ENCODE data around the gene ST3GAL5. TPM values are rescaled to one million over a fixed set of nuclear protein-coding genes. Genes with fewer than 3 reads are reported as not detected.
"Not testable (repeated sequence)": the region's sequence is repeated elsewhere in the genome, so short reads cannot be mapped to it uniquely, and the experiment has no call there.

ST3GAL5 gene
- total RNA-seq, 2 donors from 2014 or later = 24.7 to 38.6 TPM

- no peak for TF ChIP-seq POLR2A (IDR thresholded peaks at IDR 0.05)
- TF ChIP-seq POLR2AphosphoS5 (IDR thresholded peaks at IDR 0.05) = no peak
- TF ChIP-seq, protein P1, sequence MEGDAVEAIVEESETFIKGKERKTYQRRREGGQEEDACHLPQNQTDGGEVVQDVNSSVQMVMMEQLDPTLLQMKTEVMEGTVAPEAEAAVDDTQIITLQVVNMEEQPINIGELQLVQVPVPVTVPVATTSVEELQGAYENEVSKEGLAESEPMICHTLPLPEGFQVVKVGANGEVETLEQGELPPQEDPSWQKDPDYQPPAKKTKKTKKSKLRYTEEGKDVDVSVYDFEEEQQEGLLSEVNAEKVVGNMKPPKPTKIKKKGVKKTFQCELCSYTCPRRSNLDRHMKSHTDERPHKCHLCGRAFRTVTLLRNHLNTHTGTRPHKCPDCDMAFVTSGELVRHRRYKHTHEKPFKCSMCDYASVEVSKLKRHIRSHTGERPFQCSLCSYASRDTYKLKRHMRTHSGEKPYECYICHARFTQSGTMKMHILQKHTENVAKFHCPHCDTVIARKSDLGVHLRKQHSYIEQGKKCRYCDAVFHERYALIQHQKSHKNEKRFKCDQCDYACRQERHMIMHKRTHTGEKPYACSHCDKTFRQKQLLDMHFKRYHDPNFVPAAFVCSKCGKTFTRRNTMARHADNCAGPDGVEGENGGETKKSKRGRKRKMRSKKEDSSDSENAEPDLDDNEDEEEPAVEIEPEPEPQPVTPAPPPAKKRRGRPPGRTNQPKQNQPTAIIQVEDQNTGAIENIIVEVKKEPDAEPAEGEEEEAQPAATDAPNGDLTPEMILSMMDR (IDR thresholded peaks at IDR 0.05) = no peak
- intact Hi-C loops (cut with DNase I) = no loop called here
- no peaks in the 10 kb centered on the region for H3K27me3 ChIP-seq (replicated peaks; ENCODE audit: insufficient read depth)
- no peak for DNase-seq (ENCODE audit: low spot score)
- H3K27ac ChIP-seq = no peak overlapping the region
- no peak overlapping the region for H3K4me3 ChIP-seq
- no peaks in the 10 kb centered on the region for H3K36me3 ChIP-seq
- WGBS = 62% methylated on average over 1 of the region's 1 CpG
- no peaks in the 10 kb centered on the region for H3K9me3 ChIP-seq
- H3K4me1 ChIP-seq (replicated peaks) = no peaks in the 10 kb centered on the region
Measured at GRCh38 chr2:85899849-85900248, 11.1 kb upstream of the ST3GAL5 start.

GRCh38 chr2:85899284-85899683, 10.5 kb upstream of the ST3GAL5 start:
- H3K27me3 ChIP-seq (replicated peaks; ENCODE audit: insufficient read depth) = no peaks in the 10 kb centered on the region
- H3K9me3 ChIP-seq = no peaks in the 10 kb centered on the region
- H3K36me3 ChIP-seq = no peaks in the 10 kb centered on the region
- no peak overlapping the region for H3K4me3 ChIP-seq
- no peak for DNase-seq (ENCODE audit: low spot score)
- no peaks in the 10 kb centered on the region for H3K4me1 ChIP-seq (replicated peaks)
- WGBS = 100% methylated on average over 1 of the region's 1 CpG
- intact Hi-C loops (cut with DNase I) = no loop called here
- no peak overlapping the region for H3K27ac ChIP-seq
- TF ChIP-seq POLR2A (IDR thresholded peaks at IDR 0.05) (no peak), POLR2AphosphoS5 (IDR thresholded peaks at IDR 0.05) (no peak)
- TF ChIP-seq, protein P1 (IDR thresholded peaks at IDR 0.05) = no peak

DNA sequence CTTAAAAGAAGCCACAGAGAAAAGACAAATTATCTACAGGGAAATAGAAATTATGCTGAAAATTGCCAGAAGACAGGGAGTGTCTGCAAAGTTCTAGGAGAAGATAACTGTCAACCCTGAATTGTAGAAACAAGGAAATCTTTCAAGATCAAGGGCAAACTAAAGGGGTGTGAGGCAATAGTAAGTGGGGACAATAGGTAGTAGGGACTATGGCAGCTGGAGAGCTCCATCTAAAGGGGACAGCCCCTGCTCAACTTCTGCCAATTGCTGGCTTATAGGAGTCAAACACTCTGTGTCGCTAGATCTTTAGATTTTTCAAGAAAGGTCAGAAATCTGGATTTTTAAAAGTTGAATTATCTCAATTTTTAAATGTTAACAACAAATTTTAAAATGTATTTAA, 10.1 kb upstream of the ST3GAL5 start:
- intact Hi-C loops (cut with DNase I) = no loop called here
- no peak overlapping the region for H3K4me3 ChIP-seq
- H3K27me3 ChIP-seq (replicated peaks; ENCODE audit: insufficient read depth) = no peaks in the 10 kb centered on the region
- H3K4me1 ChIP-seq (replicated peaks) = no peaks in the 10 kb centered on the region
- no peak overlapping the region for H3K27ac ChIP-seq
- no peaks in the 10 kb centered on the region for H3K9me3 ChIP-seq
- 100% methylated on average over 1 of the region's 1 CpG for WGBS
- no peak for TF ChIP-seq POLR2AphosphoS5 (IDR thresholded peaks at IDR 0.05)
- TF ChIP-seq POLR2A (IDR thresholded peaks at IDR 0.05) = no peak
- TF ChIP-seq, protein P1 (IDR thresholded peaks at IDR 0.05) = no peak
- DNase-seq (ENCODE audit: low spot score) = no peak
- no peaks in the 10 kb centered on the region for H3K36me3 ChIP-seq

DNA sequence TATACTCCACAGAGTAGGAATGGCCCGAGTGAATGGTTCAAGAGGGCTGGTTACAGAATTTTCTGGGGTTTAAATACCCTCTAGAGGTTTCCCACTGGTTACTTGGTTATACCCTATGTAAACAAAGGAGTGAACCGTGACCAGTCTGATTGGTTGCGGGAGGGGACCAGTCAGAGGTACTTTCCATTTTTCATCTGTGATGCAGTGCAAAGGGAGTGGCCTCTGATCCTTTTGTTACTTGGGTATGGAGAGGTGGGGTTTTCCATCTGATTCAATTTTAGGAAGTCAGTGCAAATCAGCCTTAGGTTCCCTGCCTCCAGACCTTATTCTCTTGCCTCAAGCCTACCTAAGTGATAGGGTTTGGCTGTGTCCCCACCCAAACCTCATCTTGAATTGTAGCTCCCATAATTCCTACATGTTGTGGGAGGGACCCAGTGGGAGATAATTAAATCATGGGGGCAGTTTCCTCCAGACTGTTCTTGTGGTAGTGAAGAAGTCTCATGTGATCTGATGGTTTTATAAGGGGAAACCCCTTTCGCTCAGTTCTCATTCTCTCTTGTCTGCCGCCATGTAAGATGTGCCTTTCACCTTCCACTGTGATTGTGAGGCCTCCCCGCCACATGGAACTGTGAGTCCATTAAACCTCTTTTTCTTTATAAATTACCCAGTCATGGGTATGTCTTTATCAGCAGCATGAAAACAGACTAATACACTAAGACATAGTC, 5.9 kb upstream of the ST3GAL5 start:
- H3K27ac ChIP-seq; H3K4me3 ChIP-seq; H3K36me3 ChIP-seq; intact Hi-C loops (cut with DNase I); H3K4me1 ChIP-seq (replicated peaks); H3K9me3 ChIP-seq; H3K27me3 ChIP-seq (replicated peaks; ENCODE audit: insufficient read depth); DNase-seq (ENCODE audit: low spot score): not testable (repeated sequence)
- 95% methylated on average over 6 of the region's 6 CpGs for WGBS

- Histone ChIP-seq H3K27me3 (replicated peaks; ENCODE audit: insufficient read depth) (no peaks in the 10 kb centered on the region), H3K9me3 (no peaks in the 10 kb centered on the region), H3K36me3 (no peaks in the 10 kb centered on the region), H3K4me3 (no peak overlapping the region), H3K27ac (no peak overlapping the region), H3K4me1 (replicated peaks) (no peaks in the 10 kb centered on the region)
- 55% methylated on average over 9 of the region's 9 CpGs for WGBS
- TF ChIP-seq POLR2AphosphoS5 (IDR thresholded peaks at IDR 0.05) = no peak
- intact Hi-C loops (cut with DNase I) = no loop called here
- no peak for DNase-seq (ENCODE audit: low spot score)
Measured at GRCh38 chr2:85893428-85894258, 4.9 kb upstream of the ST3GAL5 start.

Data from prostate gland (tissue), 2 donors.